Measurements from ENCODE around the gene SPATA31E1. TPM values are rescaled to one million over a fixed set of nuclear protein-coding genes. Genes with fewer than 3 reads are reported as not detected.

Gene SPATA31E1
- total RNA-seq, 4 donors from 2014 or later = not detected

DNA sequence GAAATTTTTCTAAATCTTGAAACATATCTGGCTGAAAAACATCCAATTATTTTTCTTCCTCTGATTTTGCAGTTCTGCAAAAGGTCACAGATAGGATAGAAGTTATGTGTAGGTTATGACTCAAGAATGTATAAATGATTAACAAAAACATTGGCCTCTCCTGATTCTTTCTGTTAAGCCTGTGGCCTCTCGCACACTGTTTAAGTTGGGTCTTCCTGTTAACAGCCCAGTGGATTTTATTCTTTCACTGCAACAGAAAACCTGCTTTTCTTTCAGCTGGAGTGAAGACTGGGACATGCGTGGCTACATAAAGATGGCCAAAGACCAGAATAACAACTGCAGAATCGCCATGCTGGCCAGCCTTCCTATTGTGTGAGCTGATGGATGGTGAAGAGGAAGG lies 17.1 kb upstream of the SPATA31E1 start:
- TF ChIP-seq, protein P1, sequence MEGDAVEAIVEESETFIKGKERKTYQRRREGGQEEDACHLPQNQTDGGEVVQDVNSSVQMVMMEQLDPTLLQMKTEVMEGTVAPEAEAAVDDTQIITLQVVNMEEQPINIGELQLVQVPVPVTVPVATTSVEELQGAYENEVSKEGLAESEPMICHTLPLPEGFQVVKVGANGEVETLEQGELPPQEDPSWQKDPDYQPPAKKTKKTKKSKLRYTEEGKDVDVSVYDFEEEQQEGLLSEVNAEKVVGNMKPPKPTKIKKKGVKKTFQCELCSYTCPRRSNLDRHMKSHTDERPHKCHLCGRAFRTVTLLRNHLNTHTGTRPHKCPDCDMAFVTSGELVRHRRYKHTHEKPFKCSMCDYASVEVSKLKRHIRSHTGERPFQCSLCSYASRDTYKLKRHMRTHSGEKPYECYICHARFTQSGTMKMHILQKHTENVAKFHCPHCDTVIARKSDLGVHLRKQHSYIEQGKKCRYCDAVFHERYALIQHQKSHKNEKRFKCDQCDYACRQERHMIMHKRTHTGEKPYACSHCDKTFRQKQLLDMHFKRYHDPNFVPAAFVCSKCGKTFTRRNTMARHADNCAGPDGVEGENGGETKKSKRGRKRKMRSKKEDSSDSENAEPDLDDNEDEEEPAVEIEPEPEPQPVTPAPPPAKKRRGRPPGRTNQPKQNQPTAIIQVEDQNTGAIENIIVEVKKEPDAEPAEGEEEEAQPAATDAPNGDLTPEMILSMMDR (IDR thresholded peaks at IDR 0.05; ENCODE audit: low read depth) = no peak

DNA sequence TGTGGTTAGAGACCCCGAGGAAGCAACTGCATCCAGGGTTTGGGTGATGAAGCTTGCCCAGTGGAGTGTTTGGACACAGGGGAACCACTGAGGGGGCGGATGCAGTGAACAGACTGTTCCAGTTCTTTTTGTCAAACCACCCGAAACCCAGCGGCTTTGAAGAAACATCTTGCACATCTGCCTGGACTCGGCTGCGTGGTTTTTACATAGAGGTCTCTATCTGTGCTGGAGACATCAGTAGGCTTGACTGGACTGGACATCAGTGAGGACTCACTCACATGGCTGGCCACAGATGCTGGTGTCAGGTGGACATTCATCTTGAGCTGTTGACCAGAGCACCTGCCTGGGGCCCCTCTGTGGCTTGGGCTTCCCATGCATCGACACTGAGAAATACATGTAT lies 15.3 kb upstream of the SPATA31E1 start:
- TF ChIP-seq, protein P1 (IDR thresholded peaks at IDR 0.05; ENCODE audit: low read depth) = no peak

DNA sequence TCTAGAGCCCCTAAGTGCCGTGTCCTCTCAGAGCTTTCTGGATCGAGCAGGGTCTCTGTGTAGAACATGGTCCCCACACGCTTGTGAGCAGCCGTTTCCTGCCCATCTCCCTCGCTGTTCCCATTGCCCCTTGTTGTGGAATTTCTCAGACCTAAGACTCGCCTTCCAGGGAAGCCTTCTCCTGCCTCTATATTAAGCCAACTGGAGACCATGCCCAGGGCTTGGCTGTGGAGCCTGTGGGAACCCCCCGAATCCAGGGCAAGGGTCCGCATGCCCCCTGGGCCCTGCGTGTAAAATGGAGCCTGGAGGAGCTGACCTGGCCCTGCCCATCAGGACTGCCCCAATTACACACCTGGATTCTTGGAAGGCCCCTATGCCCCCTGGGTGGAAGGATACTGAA lies 14.5 kb upstream of the SPATA31E1 start:
- TF ChIP-seq, protein P1 (IDR thresholded peaks at IDR 0.05; ENCODE audit: low read depth) = no peak

DNA sequence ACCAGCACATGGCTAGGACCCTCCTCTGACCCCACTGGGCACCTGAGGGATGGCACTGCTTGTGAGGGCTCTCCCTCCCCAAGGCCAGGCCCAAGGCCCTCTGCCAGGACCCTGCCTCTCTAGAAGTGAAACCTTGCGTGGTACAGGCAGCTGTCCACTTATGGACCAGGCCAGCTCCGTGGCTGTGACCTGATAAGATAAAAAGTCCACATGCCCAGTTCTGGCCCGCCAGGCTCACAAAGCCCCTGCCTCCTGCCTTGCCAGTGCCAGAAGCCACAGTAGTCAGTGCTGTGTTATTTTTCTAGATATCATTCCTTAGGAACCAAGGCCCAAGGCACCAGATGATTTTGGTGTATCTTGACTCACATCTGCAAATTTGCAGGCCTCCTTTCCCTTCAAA lies 14.0 kb upstream of the SPATA31E1 start:
- TF ChIP-seq, protein P1 (IDR thresholded peaks at IDR 0.05; ENCODE audit: low read depth) = no peak

DNA sequence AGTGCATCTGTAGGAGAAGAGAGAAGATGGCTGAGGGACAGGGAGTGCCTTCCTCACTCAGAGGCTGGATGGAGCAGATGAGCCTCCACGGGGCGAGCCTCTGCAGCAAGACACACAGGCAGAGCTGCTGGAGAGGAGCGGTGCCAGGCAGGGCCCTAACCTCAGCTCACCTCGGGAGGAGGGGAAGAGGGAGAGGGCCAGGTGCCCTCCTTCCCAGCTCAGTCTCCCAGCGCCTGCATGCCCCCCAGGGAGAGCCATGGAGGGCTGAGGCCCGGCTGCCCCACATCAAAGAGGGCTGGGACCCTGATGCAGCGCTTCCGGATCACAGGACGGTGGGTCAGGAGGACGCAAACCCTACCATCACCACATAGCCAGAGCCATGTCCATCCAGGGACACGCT lies 13.6 kb upstream of the SPATA31E1 start:
- TF ChIP-seq, protein P1 (IDR thresholded peaks at IDR 0.05; ENCODE audit: low read depth) = no peak

DNA sequence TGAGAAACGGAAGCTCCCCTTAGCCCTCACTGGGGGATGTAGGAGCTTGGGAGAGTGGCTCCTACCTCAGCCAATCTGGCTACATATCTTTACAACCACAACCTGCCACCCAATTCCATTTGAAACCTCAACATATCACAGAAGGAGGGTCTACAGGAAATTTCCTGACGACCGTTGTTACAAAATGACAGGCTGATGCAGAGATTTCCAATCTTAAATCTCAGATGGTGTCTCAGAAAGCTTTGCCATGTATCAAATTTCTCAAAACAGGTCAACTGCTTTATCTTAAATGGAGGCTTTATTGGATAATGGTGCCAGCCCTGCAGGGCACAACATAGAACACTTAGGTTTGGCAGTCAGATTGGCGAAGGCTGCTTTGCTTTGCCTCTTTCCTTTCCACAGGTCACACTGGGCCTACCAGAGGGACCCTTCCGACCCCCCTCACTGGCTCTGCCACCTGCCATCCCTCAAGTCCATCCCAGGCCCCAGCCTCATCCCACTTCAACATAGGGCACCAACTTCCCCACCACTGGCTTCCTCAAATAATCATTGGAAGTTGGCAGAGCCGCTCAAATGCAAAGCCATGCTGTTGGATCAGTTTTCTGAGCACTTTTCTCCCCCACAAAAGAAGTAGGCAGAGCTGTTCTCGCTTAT lies 11.1 kb upstream of the SPATA31E1 start:
- TF ChIP-seq, protein P1 (IDR thresholded peaks at IDR 0.05; ENCODE audit: low read depth) = no peak

DNA sequence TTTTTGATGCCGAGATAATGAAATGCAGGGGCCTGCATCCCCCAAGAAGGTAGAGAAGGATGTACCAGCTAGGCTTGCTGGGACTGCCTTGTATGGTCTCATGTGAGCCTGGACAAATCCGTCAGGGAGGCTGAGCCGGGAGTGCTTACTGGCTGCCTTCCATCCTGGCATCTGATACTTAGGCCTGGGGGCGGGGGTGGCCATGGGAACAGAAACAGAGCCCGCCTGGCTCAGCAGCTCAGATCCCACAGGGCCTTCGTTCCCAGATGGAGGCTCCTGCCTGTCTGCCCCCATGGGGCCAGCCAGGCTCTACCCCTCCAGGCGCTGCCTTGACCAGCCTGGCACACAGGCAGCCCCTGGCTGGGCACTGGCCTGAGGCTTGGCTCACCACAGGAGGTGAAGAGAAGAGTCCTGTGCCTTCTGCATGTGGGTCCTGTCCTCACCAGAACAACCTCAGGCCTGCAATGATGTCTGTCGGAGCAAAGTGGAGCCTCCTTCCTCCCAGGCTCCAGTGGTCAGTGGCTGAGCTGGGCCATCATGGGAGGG lies 10.5 kb upstream of the SPATA31E1 start:
- TF ChIP-seq, protein P1 (IDR thresholded peaks at IDR 0.05; ENCODE audit: low read depth) = no peak

All from subcutaneous adipose tissue (tissue), 4 donors.